ENCODE data around the gene CST7. TPM values are rescaled to one million over a fixed set of nuclear protein-coding genes. Genes with fewer than 3 reads are reported as not detected.

CST7 gene
- total RNA-seq, 4 donors from 2014 or later: 1.1 to 4.7 (median 2.6) TPM

- no peak for TF ChIP-seq CTCF (IDR thresholded peaks at IDR 0.05; ENCODE audit: low read depth)
These were observed 47.6 kb downstream of the CST7 start for GRCh38 chr20:24996449-24997377.

- no peak for TF ChIP-seq CTCF (IDR thresholded peaks at IDR 0.05; ENCODE audit: low read depth)
These were observed 49.1 kb downstream of the CST7 start for GRCh38 chr20:24998121-24998520.

- TF ChIP-seq CTCF (IDR thresholded peaks at IDR 0.05; ENCODE audit: low read depth): no peak
These were observed 49.8 kb downstream of the CST7 start for GRCh38 chr20:24998631-24999445.

DNA sequence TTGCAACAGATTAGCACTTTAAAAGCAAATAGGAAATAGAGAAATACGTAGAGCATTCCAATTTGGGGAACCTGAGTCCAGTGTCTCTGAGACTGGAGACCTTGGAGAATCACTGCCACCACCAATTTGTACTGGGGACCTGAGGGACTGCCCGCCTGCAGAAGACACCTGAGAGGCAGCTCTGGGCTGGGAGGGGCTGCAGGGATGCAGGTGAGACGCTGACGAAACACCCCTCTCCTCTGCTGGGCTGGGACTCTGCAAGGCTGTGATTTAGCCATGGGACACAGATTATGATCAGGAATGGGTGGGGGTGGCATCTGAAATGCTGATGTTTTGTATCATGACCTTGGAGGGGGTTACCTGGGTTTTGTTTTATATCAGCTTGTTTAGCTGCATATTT, 50.5 kb downstream of the CST7 start:
- no peak for TF ChIP-seq CTCF (IDR thresholded peaks at IDR 0.05; ENCODE audit: low read depth)

DNA sequence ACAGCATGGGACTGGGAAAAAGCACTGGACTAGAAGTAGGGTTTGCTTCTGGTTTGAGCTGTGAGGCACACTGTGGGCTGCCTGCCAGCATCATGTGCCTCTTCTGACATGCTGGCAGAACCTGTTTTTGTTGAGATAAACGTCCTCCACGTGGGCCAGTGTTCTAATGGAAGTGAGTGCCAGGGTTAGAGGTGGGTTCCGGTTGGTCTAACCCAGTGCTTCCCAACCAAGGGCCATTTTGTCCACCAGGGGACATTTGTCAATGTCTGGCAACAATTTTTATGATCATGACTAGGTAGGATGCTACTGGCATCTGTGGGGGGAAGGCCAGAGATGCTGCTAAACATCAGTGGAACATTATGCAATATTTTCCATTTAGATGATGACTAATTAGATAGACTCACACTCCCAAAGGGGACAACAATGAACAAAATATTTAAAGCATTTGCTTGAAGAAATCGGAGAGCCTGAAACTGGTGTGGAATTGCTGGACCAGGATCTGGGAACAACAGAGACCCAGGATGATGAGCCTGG, 51.3 kb downstream of the CST7 start:
- no peak for TF ChIP-seq CTCF (IDR thresholded peaks at IDR 0.05; ENCODE audit: low read depth)

DNA sequence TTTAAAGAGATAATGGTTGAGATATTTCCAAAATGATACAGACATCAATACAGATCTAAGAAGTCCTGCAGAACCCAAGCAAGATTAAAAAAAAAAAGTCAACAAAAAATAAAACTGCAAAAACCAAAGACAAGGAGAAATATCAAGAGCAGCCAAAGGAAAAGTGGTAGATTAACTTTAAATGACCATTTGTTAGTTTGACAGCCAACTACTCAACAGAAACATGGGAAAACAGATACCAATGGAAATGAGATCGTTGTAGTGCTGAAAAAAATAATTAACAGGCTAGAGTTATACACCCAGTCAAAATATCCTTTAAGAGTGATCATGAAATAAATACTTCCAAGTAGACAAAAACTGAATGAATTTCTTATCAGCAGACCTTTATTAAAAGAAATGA, 53.9 kb downstream of the CST7 start:
- TF ChIP-seq CTCF (IDR thresholded peaks at IDR 0.05; ENCODE audit: low read depth): no peak

DNA sequence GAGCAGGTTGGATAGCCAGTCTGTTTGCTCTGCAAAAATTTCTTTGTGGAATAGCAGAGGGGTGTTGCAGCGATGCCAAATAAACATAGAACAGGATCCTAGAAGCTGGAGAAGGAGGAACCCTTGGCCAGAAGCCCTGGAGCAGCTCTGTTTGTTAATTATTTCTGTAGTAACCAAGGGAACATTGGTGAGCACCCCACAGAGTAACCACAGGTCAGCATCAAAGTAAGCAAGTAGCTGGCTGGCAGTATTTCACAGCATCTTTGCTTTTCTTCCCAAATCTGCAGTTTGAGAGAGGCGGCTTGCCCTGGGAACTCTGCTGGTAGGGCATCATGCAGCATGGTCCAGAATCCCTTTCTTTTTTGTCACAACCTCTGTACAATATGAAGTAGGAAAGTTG, 56.2 kb downstream of the CST7 start:
- no peak for TF ChIP-seq CTCF (IDR thresholded peaks at IDR 0.05; ENCODE audit: low read depth)

All from subcutaneous adipose tissue (tissue), 4 donors.